WTC11 (cell line): ENCODE results near the gene BAIAP2L1. TPM values are rescaled to one million over a fixed set of nuclear protein-coding genes. Genes with fewer than 3 reads are reported as not detected.

ENCODE experiments used
- ATAC-seq: fragments of 200-7000 bp; cut with Tn5 transposase; 2 replicates; pipeline ENCODE4 v1.10.0; 2021; ENCODE audit warnings: mild to moderate bottlenecking, moderate library complexity
- CTCF ChIA-PET: fragments of 300-600 bp; sonication (Branson Sonifier 250); formaldehyde crosslinking; loops from one replicate; lab custom pipeline; 2021; ENCODE audit warnings: antibody characterized with exemption; lab: Charles Lee
- POLR2A ChIA-PET: fragments of 350-600 bp; sonication (Branson Sonifier 250); formaldehyde crosslinking; loops from one replicate; lab custom pipeline; 2021; ENCODE audit warnings: antibody characterized with exemption; lab: Charles Lee
- DNase-seq: peaks from one replicate; pipeline ENCODE4 v3.0.0; 2021; ENCODE audit warnings: low spot score
- H3K27ac Mint-ChIP-seq: 2 replicates; pipeline ENCODE4 v1.8.0; 2021; ENCODE audit warnings: mixed read lengths
- H3K27me3 Mint-ChIP-seq: 2 replicates; pipeline ENCODE4 v1.8.0; 2021; ENCODE audit warnings: low read depth, mild to moderate bottlenecking, moderate library complexity, mixed read lengths
- H3K36me3 Mint-ChIP-seq: 2 replicates; pipeline ENCODE4 v1.8.0; 2021; ENCODE audit warnings: mixed read lengths
- H3K4me1 Mint-ChIP-seq: 2 replicates; pipeline ENCODE4 v1.8.0; 2022; ENCODE audit warnings: mixed read lengths
- H3K4me3 Mint-ChIP-seq: 2 replicates; pipeline ENCODE4 v1.8.0; 2021; ENCODE audit warnings: mild to moderate bottlenecking, moderate library complexity, mixed read lengths
- H3K9me3 Mint-ChIP-seq: 2 replicates; pipeline ENCODE4 v1.8.0; 2021; ENCODE audit warnings: mixed read lengths
- CREM ChIP-seq: sonication (generic); formaldehyde crosslinking; IDR thresholded peaks from 2 replicates; pipeline ENCODE4 v1.8.1; 2022; ENCODE audit warnings: mild to moderate bottlenecking, missing genetic modification reagents, moderate library complexity
- KAT7 ChIP-seq: sonication (generic); formaldehyde crosslinking; IDR thresholded peaks from 2 replicates; pipeline ENCODE4 v1.8.1; 2023; ENCODE audit warnings: missing genetic modification reagents, mild to moderate bottlenecking, borderline replicate concordance
- NFATC4 ChIP-seq: fragments of 250-450 bp; sonication (Bioruptor Pico); IDR thresholded peaks from 2 replicates; pipeline ENCODE4 v1.9.0; 2021; ENCODE audit warnings: mild to moderate bottlenecking
- NFE2L1 ChIP-seq: sonication (generic); formaldehyde crosslinking; IDR thresholded peaks from 2 replicates; pipeline ENCODE4 v1.8.1; 2023; ENCODE audit warnings: missing genetic modification reagents
- PRRX2 ChIP-seq: fragments of 250-450 bp; sonication (Bioruptor Pico); IDR thresholded peaks from 2 replicates; pipeline ENCODE4 v1.8.0; 2021; ENCODE audit warnings: mild to moderate bottlenecking
- ZNF138 ChIP-seq: sonication (generic); formaldehyde crosslinking; conservative IDR thresholded peaks from 2 replicates; pipeline ENCODE4 v1.8.1; 2022; ENCODE audit warnings: mild to moderate bottlenecking, moderate library complexity, missing genetic modification reagents
- ZNF317 ChIP-seq: sonication (generic); formaldehyde crosslinking; IDR thresholded peaks from 2 replicates; pipeline ENCODE4 v1.8.1; 2023; ENCODE audit warnings: low read depth, mild to moderate bottlenecking, moderate library complexity, missing genetic modification reagents, borderline replicate concordance
- ZNF423 ChIP-seq: fragments of 250-450 bp; sonication (Bioruptor Pico); IDR thresholded peaks from 2 replicates; pipeline ENCODE4 v2.1.2; 2022; ENCODE audit warnings: mild to moderate bottlenecking, moderate library complexity
- total RNA-seq: library from RNA; stranded (reverse); gene quantifications from 3 replicates; pipeline ENCODE4 v1.2.3, GENCODE V29; 2021
- TF ChIP-seq, protein P1 (sequence below): sonication (generic); formaldehyde crosslinking; IDR thresholded peaks from 2 replicates; pipeline ENCODE4 v1.8.0; 2023; ENCODE audit warnings: mild to moderate bottlenecking, missing genetic modification reagents
- TF ChIP-seq, protein P2 (sequence below): sonication (generic); formaldehyde crosslinking; conservative IDR thresholded peaks from 2 replicates; pipeline ENCODE4 v1.8.1; 2023; ENCODE audit warnings: mild to moderate bottlenecking, low read depth, missing genetic modification reagents, moderate library complexity
- TF ChIP-seq, protein P3 (sequence below): sonication (generic); formaldehyde crosslinking; IDR thresholded peaks from 2 replicates; pipeline ENCODE4 v1.8.0; 2023; ENCODE audit warnings: missing genetic modification reagents, mild to moderate bottlenecking, borderline replicate concordance
- TF ChIP-seq, protein P4 (sequence below): sonication (generic); formaldehyde crosslinking; IDR thresholded peaks from 2 replicates; pipeline ENCODE4 v1.8.1; 2023; ENCODE audit warnings: mild to moderate bottlenecking, missing genetic modification reagents, borderline replicate concordance
- TF ChIP-seq, protein P5 (sequence below): fragments of 250-450 bp; sonication (Bioruptor Pico); IDR thresholded peaks from 2 replicates; pipeline ENCODE4 v2.1.2; 2022; ENCODE audit warnings: mild to moderate bottlenecking, moderate library complexity

BAIAP2L1 gene
- total RNA-seq, 1 experiment from 2014 or later, result 37.5 TPM

DNA sequence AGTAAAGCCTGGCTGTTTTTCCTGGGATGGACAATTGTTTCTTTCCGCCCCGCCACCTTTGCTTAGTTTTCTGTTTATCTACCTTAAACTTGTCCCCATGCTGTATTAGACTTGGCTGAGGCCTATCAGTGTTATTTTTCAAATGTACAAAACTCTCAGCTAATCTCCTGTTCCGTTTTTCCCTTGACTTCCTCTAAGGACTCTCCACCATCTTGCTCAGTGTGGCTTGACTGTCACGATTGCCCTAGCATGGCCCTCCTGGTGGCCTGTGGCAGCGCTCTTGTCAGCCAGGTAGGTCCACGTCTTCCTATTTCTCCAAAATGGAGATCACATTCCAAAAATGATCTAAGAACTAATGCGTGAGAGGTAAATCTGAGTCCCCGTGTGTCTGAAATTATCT is 36.7 kb downstream of the BAIAP2L1 start:
- no peak for DNase-seq
- TF ChIP-seq, protein P1, sequence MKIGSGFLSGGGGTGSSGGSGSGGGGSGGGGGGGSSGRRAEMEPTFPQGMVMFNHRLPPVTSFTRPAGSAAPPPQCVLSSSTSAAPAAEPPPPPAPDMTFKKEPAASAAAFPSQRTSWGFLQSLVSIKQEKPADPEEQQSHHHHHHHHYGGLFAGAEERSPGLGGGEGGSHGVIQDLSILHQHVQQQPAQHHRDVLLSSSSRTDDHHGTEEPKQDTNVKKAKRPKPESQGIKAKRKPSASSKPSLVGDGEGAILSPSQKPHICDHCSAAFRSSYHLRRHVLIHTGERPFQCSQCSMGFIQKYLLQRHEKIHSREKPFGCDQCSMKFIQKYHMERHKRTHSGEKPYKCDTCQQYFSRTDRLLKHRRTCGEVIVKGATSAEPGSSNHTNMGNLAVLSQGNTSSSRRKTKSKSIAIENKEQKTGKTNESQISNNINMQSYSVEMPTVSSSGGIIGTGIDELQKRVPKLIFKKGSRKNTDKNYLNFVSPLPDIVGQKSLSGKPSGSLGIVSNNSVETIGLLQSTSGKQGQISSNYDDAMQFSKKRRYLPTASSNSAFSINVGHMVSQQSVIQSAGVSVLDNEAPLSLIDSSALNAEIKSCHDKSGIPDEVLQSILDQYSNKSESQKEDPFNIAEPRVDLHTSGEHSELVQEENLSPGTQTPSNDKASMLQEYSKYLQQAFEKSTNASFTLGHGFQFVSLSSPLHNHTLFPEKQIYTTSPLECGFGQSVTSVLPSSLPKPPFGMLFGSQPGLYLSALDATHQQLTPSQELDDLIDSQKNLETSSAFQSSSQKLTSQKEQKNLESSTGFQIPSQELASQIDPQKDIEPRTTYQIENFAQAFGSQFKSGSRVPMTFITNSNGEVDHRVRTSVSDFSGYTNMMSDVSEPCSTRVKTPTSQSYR (CRISPR knock-in tag), result no peak
- no peak for TF ChIP-seq ZNF138 (CRISPR knock-in tag)
- TF ChIP-seq ZNF423 (CRISPR knock-in tag), result no peak
- TF ChIP-seq, protein P2, sequence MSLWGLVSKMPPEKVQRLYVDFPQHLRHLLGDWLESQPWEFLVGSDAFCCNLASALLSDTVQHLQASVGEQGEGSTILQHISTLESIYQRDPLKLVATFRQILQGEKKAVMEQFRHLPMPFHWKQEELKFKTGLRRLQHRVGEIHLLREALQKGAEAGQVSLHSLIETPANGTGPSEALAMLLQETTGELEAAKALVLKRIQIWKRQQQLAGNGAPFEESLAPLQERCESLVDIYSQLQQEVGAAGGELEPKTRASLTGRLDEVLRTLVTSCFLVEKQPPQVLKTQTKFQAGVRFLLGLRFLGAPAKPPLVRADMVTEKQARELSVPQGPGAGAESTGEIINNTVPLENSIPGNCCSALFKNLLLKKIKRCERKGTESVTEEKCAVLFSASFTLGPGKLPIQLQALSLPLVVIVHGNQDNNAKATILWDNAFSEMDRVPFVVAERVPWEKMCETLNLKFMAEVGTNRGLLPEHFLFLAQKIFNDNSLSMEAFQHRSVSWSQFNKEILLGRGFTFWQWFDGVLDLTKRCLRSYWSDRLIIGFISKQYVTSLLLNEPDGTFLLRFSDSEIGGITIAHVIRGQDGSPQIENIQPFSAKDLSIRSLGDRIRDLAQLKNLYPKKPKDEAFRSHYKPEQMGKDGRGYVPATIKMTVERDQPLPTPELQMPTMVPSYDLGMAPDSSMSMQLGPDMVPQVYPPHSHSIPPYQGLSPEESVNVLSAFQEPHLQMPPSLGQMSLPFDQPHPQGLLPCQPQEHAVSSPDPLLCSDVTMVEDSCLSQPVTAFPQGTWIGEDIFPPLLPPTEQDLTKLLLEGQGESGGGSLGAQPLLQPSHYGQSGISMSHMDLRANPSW, result no peak
- TF ChIP-seq ZNF317 (CRISPR knock-in tag), result no peak
- TF ChIP-seq, protein P3, sequence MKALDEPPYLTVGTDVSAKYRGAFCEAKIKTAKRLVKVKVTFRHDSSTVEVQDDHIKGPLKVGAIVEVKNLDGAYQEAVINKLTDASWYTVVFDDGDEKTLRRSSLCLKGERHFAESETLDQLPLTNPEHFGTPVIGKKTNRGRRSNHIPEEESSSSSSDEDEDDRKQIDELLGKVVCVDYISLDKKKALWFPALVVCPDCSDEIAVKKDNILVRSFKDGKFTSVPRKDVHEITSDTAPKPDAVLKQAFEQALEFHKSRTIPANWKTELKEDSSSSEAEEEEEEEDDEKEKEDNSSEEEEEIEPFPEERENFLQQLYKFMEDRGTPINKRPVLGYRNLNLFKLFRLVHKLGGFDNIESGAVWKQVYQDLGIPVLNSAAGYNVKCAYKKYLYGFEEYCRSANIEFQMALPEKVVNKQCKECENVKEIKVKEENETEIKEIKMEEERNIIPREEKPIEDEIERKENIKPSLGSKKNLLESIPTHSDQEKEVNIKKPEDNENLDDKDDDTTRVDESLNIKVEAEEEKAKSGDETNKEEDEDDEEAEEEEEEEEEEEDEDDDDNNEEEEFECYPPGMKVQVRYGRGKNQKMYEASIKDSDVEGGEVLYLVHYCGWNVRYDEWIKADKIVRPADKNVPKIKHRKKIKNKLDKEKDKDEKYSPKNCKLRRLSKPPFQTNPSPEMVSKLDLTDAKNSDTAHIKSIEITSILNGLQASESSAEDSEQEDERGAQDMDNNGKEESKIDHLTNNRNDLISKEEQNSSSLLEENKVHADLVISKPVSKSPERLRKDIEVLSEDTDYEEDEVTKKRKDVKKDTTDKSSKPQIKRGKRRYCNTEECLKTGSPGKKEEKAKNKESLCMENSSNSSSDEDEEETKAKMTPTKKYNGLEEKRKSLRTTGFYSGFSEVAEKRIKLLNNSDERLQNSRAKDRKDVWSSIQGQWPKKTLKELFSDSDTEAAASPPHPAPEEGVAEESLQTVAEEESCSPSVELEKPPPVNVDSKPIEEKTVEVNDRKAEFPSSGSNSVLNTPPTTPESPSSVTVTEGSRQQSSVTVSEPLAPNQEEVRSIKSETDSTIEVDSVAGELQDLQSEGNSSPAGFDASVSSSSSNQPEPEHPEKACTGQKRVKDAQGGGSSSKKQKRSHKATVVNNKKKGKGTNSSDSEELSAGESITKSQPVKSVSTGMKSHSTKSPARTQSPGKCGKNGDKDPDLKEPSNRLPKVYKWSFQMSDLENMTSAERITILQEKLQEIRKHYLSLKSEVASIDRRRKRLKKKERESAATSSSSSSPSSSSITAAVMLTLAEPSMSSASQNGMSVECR (CRISPR knock-in tag), result no peak
- TF ChIP-seq, protein P4, sequence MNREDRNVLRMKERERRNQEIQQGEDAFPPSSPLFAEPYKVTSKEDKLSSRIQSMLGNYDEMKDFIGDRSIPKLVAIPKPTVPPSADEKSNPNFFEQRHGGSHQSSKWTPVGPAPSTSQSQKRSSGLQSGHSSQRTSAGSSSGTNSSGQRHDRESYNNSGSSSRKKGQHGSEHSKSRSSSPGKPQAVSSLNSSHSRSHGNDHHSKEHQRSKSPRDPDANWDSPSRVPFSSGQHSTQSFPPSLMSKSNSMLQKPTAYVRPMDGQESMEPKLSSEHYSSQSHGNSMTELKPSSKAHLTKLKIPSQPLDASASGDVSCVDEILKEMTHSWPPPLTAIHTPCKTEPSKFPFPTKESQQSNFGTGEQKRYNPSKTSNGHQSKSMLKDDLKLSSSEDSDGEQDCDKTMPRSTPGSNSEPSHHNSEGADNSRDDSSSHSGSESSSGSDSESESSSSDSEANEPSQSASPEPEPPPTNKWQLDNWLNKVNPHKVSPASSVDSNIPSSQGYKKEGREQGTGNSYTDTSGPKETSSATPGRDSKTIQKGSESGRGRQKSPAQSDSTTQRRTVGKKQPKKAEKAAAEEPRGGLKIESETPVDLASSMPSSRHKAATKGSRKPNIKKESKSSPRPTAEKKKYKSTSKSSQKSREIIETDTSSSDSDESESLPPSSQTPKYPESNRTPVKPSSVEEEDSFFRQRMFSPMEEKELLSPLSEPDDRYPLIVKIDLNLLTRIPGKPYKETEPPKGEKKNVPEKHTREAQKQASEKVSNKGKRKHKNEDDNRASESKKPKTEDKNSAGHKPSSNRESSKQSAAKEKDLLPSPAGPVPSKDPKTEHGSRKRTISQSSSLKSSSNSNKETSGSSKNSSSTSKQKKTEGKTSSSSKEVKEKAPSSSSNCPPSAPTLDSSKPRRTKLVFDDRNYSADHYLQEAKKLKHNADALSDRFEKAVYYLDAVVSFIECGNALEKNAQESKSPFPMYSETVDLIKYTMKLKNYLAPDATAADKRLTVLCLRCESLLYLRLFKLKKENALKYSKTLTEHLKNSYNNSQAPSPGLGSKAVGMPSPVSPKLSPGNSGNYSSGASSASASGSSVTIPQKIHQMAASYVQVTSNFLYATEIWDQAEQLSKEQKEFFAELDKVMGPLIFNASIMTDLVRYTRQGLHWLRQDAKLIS (CRISPR knock-in tag), result no peak
- TF ChIP-seq, all 79 proteins: peak for 0
- H3K4me3 Mint-ChIP-seq, result no peak overlapping the region
- ChIA-PET CTCF (interaction anchor here (1.4 kb wide), 1 partner anchor 37 kb away, joined by 5 read pairs; the partner anchor contains the start of gene BAIAP2L1), POLR2A (no interaction called here)
- 0 out of 2 replicates have a peak, but pooled peaks cover 5% of the 10 kb centered on the region for H3K9me3 Mint-ChIP-seq
- peak overlapping the region; percentile 66 for H3K27ac Mint-ChIP-seq
- peaks cover 25% of the 10 kb centered on the region for H3K36me3 Mint-ChIP-seq
- H3K4me1 Mint-ChIP-seq, result peaks cover 36% of the 10 kb centered on the region
- H3K27me3 Mint-ChIP-seq, result no peaks in the 10 kb centered on the region
- no peak for ATAC-seq

DNA sequence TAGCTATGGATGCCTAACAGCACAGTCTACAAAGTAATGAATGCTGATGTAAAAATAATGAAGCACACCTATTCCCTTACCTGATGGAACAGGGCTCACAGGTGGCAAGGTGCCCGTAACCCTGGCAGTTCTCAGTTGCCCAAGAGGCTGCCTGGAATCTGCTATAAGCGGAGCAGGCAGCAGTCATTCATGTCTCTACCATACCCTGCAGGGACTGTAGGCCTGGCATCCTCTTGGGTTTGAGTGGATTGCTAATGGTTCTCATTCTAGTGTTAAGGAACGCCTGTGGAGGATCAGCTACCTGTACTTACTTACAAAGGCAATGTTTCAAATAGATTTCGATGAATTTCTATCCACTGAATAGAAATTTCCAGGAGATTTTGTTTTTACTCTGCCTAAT is 38.4 kb downstream of the BAIAP2L1 start:
- Mint-ChIP-seq H3K4me1 (peaks cover 34% of the 10 kb centered on the region), H3K4me3 (no peak overlapping the region), H3K36me3 (peaks cover 30% of the 10 kb centered on the region), H3K27me3 (no peaks in the 10 kb centered on the region), H3K9me3 (0 out of 2 replicates have a peak, but pooled peaks cover 5% of the 10 kb centered on the region), H3K27ac (no peak overlapping the region; the same call in 1 of the 2 replicates)
- ATAC-seq, result peak; percentile 79
- TF ChIP-seq NFE2L1 (CRISPR knock-in tag), result no peak
- TF ChIP-seq, protein P5, sequence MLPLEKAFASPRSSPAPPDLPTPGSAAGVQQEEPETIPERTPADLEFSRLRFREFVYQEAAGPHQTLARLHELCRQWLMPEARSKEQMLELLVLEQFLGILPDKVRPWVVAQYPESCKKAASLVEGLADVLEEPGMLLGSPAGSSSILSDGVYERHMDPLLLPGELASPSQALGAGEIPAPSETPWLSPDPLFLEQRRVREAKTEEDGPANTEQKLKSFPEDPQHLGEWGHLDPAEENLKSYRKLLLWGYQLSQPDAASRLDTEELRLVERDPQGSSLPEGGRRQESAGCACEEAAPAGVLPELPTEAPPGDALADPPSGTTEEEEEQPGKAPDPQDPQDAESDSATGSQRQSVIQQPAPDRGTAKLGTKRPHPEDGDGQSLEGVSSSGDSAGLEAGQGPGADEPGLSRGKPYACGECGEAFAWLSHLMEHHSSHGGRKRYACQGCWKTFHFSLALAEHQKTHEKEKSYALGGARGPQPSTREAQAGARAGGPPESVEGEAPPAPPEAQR (CRISPR knock-in tag), result no peak
- no peak for TF ChIP-seq PRRX2 (CRISPR knock-in tag)
- no peak for TF ChIP-seq KAT7
- TF ChIP-seq ZNF317 (CRISPR knock-in tag), result no peak
- no peak for TF ChIP-seq CREM (CRISPR knock-in tag)
- no peak for TF ChIP-seq NFATC4 (CRISPR knock-in tag)
- ChIA-PET POLR2A (no interaction called here), CTCF (interaction anchor here (1.2 to 4.7 kb wide), 2 partner anchors 39 to 74 kb away, joined by 4 to 32 read pairs; partner anchors contain the start of gene BAIAP2L1)
- no peak for DNase-seq
